WERI-Rb-1 (cell line): Measurements from ENCODE around the gene IGSF11.

ENCODE experiments used
- DNase-seq: peaks from one replicate; pipeline ENCODE4 v3.0.0-alpha.2; 2020
- H3K27ac ChIP-seq: fragments of 250-450 bp; sonication (Bioruptor Pico); 2 replicates; pipeline ENCODE4 v1.5.1; 2020; ENCODE audit warnings: mild to moderate bottlenecking, moderate library complexity
- H3K27me3 ChIP-seq: fragments of 250-450 bp; sonication (Bioruptor Pico); 2 replicates; pipeline ENCODE4 v1.5.1; 2021; ENCODE audit warnings: mild to moderate bottlenecking, low read depth, moderate library complexity; ENCODE audit not compliant: insufficient read depth, severe bottlenecking
- H3K36me3 ChIP-seq: fragments of 250-450 bp; sonication (Bioruptor Pico); 2 replicates; pipeline ENCODE4 v1.5.1; 2020; ENCODE audit warnings: mild to moderate bottlenecking, moderate library complexity
- H3K4me3 ChIP-seq: 2 replicates; pipeline ENCODE4 v1.5.1; 2011; ENCODE audit warnings: low read depth, mild to moderate bottlenecking, control low read depth, low read length
- H3K9me3 ChIP-seq: fragments of 250-450 bp; sonication (Bioruptor Pico); 2 replicates; pipeline ENCODE4 v1.5.1; 2021; ENCODE audit warnings: mild to moderate bottlenecking, moderate library complexity; ENCODE audit not compliant: severe bottlenecking
- CTCF ChIP-seq: IDR thresholded peaks from 2 replicates; pipeline ENCODE4 v1.5.1; 2011; ENCODE audit warnings: low read depth, mild to moderate bottlenecking, control low read depth, inconsistent platforms, low read length

Gene IGSF11

GRCh38 chr3:118932822-118933558 lies 101.7 kb downstream of the IGSF11 start:
- Histone ChIP-seq H3K27me3 (no peaks in the 10 kb centered on the region), H3K9me3 (no peaks in the 10 kb centered on the region)

GRCh38 chr3:118931996-118932395 lies 102.7 kb downstream of the IGSF11 start:
- DNase-seq = no peak
- peaks cover 7% of the 10 kb centered on the region; the same call in 1 of the 2 replicates for H3K36me3 ChIP-seq
- no peak overlapping the region for H3K27ac ChIP-seq
- H3K9me3 ChIP-seq = no peaks in the 10 kb centered on the region
- H3K27me3 ChIP-seq = no peaks in the 10 kb centered on the region
- TF ChIP-seq CTCF = no peak
- H3K4me3 ChIP-seq = no peak overlapping the region

More at GRCh38 chr3:118932822-118933558, 101.7 kb downstream of the IGSF11 start:
- no peak overlapping the region for H3K4me3 ChIP-seq
- no peak overlapping the region for H3K27ac ChIP-seq
- no peak for TF ChIP-seq CTCF
- DNase-seq = no peak
- peaks cover 5% of the 10 kb centered on the region; the same call in 1 of the 2 replicates for H3K36me3 ChIP-seq

- Histone ChIP-seq H3K9me3 (no peaks in the 10 kb centered on the region), H3K36me3 (peaks cover 7% of the 10 kb centered on the region; the same call in 1 of the 2 replicates), H3K27ac (no peak overlapping the region), H3K4me3 (no peak overlapping the region), H3K27me3 (no peaks in the 10 kb centered on the region)
- TF ChIP-seq CTCF = no peak
- no peak for DNase-seq
Observed at GRCh38 chr3:118927449-118927848, 107.2 kb downstream of the IGSF11 start.

- H3K27me3 ChIP-seq = no peaks in the 10 kb centered on the region
- TF ChIP-seq CTCF = no peak
- H3K27ac ChIP-seq = no peak overlapping the region
- H3K9me3 ChIP-seq = no peaks in the 10 kb centered on the region
- no peak overlapping the region for H3K4me3 ChIP-seq
- DNase-seq = no peak
- no peaks in the 10 kb centered on the region for H3K36me3 ChIP-seq
Observed at GRCh38 chr3:118912188-118912587, 122.5 kb downstream of the IGSF11 start.

- no peak overlapping the region for H3K4me3 ChIP-seq
- no peaks in the 10 kb centered on the region for H3K36me3 ChIP-seq
- H3K27ac ChIP-seq = no peak overlapping the region
- no peaks in the 10 kb centered on the region for H3K9me3 ChIP-seq
- no peaks in the 10 kb centered on the region for H3K27me3 ChIP-seq
- DNase-seq = no peak
- no peak for TF ChIP-seq CTCF
Observed at GRCh38 chr3:118910332-118910731, 124.3 kb downstream of the IGSF11 start.

- DNase-seq = no peak
Observed at GRCh38 chr3:118909763-118910162, 124.9 kb downstream of the IGSF11 start.

More at GRCh38 chr3:118909763-118910162, 124.9 kb downstream of the IGSF11 start:
- TF ChIP-seq CTCF = no peak
- H3K4me3 ChIP-seq = no peak overlapping the region
- no peaks in the 10 kb centered on the region for H3K36me3 ChIP-seq
- H3K27ac ChIP-seq = no peak overlapping the region
- no peaks in the 10 kb centered on the region for H3K27me3 ChIP-seq
- H3K9me3 ChIP-seq = no peaks in the 10 kb centered on the region
